SK-N-SH (cell line): ENCODE results near the gene KRTAP12-2. TPM values are rescaled to one million over a fixed set of nuclear protein-coding genes. Genes with fewer than 3 reads are reported as not detected.

Source experiments
- CTCF ChIA-PET: fragments of 300-600, 350-600 bp; formaldehyde crosslinking; extraction: SDS; loops from one replicate; lab custom pipeline; 2021; lab: Yijun Ruan, JAX
- POLR2A ChIA-PET: fragments of 350-600 bp; sonication (Branson Sonifier 250); formaldehyde crosslinking; extraction: SDS; loops from one replicate; lab custom pipeline; 2020; ENCODE audit warnings: antibody characterized with exemption, inconsistent platforms; lab: Yijun Ruan, JAX
- DNase-seq: peaks from one replicate; pipeline ENCODE4 v3.0.0; 2012
- H2AFZ ChIP-seq: fragments of 200-600 bp; sonication (generic); 2 replicates; pipeline ENCODE4 v1.8.1; 2016; ENCODE audit warnings: antibody characterized with exemption, mild to moderate bottlenecking, low read depth
- H3F3A ChIP-seq: fragments of 200-600 bp; sonication (generic); replicated peaks from 2 replicates; pipeline ENCODE3; 2016; ENCODE audit warnings: antibody characterized with exemption, mild to moderate bottlenecking; ENCODE audit not compliant: insufficient read depth
- H3K27ac ChIP-seq, 2 experiments: fragments of 200-500 bp in 1 of 2; fragments of 200-600 bp in 1 of 2; sonication (Bioruptor generic) in 1 of 2; sonication (generic), shearing (Covaris generic) in 1 of 2; 2 replicates each; pipeline versions ENCODE4 v1.5.1 to v1.6.1; 2014 to 2016; ENCODE audit warnings: low read depth in 2 of 2, inconsistent platforms in 1 of 2, low read length in 1 of 2, mild to moderate bottlenecking in 1 of 2, mixed read lengths in 1 of 2
- H3K27me3 ChIP-seq: fragments of 200-600 bp; sonication (generic), shearing (Covaris generic); 2 replicates; pipeline ENCODE4 v1.6.1; 2016; ENCODE audit warnings: mixed run types; ENCODE audit not compliant: insufficient read depth
- H3K36me3 ChIP-seq, 2 experiments: fragments of 200-500 bp in 1 of 2; fragments of 200-600 bp in 1 of 2; sonication (Bioruptor generic) in 1 of 2; sonication (generic) in 1 of 2; replicated peaks in 1 of 2; 2 replicates each; pipeline versions ENCODE3 to v1.5.1; 2014 to 2016; ENCODE audit warnings: low read length in 1 of 2, mild to moderate bottlenecking in 1 of 2; ENCODE audit not compliant: insufficient read depth in 2 of 2, control insufficient read depth in 1 of 2
- H3K4me1 ChIP-seq, 2 experiments: fragments of 200-500 bp in 1 of 2; fragments of 200-600 bp in 1 of 2; sonication (Bioruptor generic) in 1 of 2; sonication (generic), shearing (Covaris generic) in 1 of 2; 2 replicates each; pipeline versions ENCODE4 v1.5.1 to v1.6.1; 2014 to 2016; ENCODE audit warnings: low read depth in 1 of 2, low read length in 1 of 2, mixed run types in 1 of 2; ENCODE audit not compliant: insufficient read depth in 2 of 2, control insufficient read depth in 1 of 2
- H3K4me2 ChIP-seq: fragments of 200-600 bp; sonication (generic), shearing (Covaris generic); 2 replicates; pipeline ENCODE4 v1.6.1; 2017; ENCODE audit warnings: mixed run types
- H3K4me3 ChIP-seq, 2 experiments: fragments of 200-500 bp in 1 of 2; fragments of 200-600 bp in 1 of 2; sonication (Bioruptor generic) in 1 of 2; sonication (generic), shearing (Covaris generic) in 1 of 2; 2 replicates each; pipeline versions ENCODE4 v1.5.1 to v1.8.1; 2014 to 2016; ENCODE audit warnings: low read depth in 2 of 2, inconsistent platforms in 1 of 2, low read length in 1 of 2, mild to moderate bottlenecking in 1 of 2, mixed read lengths in 1 of 2, moderate library complexity in 1 of 2
- H3K79me2 ChIP-seq: fragments of 200-600 bp; sonication (generic); 2 replicates; pipeline ENCODE4 v1.8.1; 2017; ENCODE audit warnings: mild to moderate bottlenecking; ENCODE audit not compliant: insufficient read depth
- H3K9ac ChIP-seq: fragments of 200-600 bp; sonication (generic); 2 replicates; pipeline ENCODE4 v1.6.1; 2017; ENCODE audit warnings: mixed run types
- H3K9me2 ChIP-seq: fragments of 200-600 bp; sonication (generic); 2 replicates; pipeline ENCODE4 v1.6.1; 2017; ENCODE audit warnings: mixed run types
- H3K9me3 ChIP-seq: fragments of 200-600 bp; sonication (generic); 2 replicates; pipeline ENCODE4 v1.6.1; 2017; ENCODE audit warnings: mixed run types, mild to moderate bottlenecking, moderate library complexity
- H4K20me1 ChIP-seq: fragments of 200-600 bp; sonication (generic); 2 replicates; pipeline ENCODE4 v1.6.1; 2017; ENCODE audit warnings: mild to moderate bottlenecking, mixed run types; ENCODE audit not compliant: insufficient read depth
- CHD2 ChIP-seq: fragments of 150-350 bp; IDR thresholded peaks from 2 replicates; pipeline ENCODE4 v1.6.1; 2018; ENCODE audit warnings: low read length; ENCODE audit not compliant: partially characterized antibody
- ELF1 ChIP-seq: IDR thresholded peaks from 2 replicates; pipeline ENCODE4 v1.4.0; 2012
- EP300 ChIP-seq, 2 experiments: IDR thresholded peaks; 2 replicates each; pipeline versions ENCODE4 v1.4.0 to v1.6.1; 2012; ENCODE audit warnings: borderline replicate concordance in 1 of 2, low read depth in 1 of 2, low read length in 1 of 2
- IRF3 ChIP-seq: fragments of 150-350 bp; IDR thresholded peaks from 2 replicates; pipeline ENCODE4 v1.6.1; 2016; ENCODE audit warnings: mild to moderate bottlenecking, low read depth, low read length
- MXI1 ChIP-seq: IDR thresholded peaks from 2 replicates; pipeline ENCODE4 v1.6.1; 2012; ENCODE audit warnings: mild to moderate bottlenecking, low read depth, low read length, improper control_type of control experiment
- POLR2AphosphoS5 ChIP-seq: IDR thresholded peaks from 2 replicates; pipeline ENCODE4 v1.6.1; 2012; ENCODE audit warnings: low read depth, low read length
- RAD21 ChIP-seq: IDR thresholded peaks from 2 replicates; pipeline ENCODE4 v1.6.1; 2012; ENCODE audit warnings: mild to moderate bottlenecking, low read length
- TEAD4 ChIP-seq: IDR thresholded peaks from 2 replicates; pipeline ENCODE4 v1.4.0; 2012; ENCODE audit warnings: mild to moderate bottlenecking, borderline replicate concordance; ENCODE audit not compliant: insufficient read depth
- WGBS: methylation state at CpG from one replicate; pipeline ENCODE4 v1.1.6; 2017; ENCODE audit warnings: low lambda C conversion rate; 5-methylcytosine and 5-hydroxymethylcytosine counted together
- polyA plus RNA-seq, 3 experiments: library from polyadenylated mRNA; depleted of rRNA; stranded (reverse); fragments of >200 nt; gene quantifications; 2 replicates each; pipeline ENCODE4 v1.2.3, GENCODE V29; 2012
- TF ChIP-seq, protein P1 (sequence below): fragments of 150-350 bp; IDR thresholded peaks from 2 replicates; pipeline ENCODE4 v1.6.1; 2017; ENCODE audit warnings: antibody characterized with exemption, low read length, low read depth, borderline replicate concordance
- TF ChIP-seq, protein P2 (sequence below): IDR thresholded peaks from 2 replicates; pipeline ENCODE4 v1.6.1; 2012; ENCODE audit warnings: mild to moderate bottlenecking, low read depth, low read length, moderate library complexity
- TF ChIP-seq, protein P3 (sequence below): IDR thresholded peaks from 2 replicates; pipeline ENCODE4 v1.4.0; 2012; ENCODE audit warnings: low read depth, borderline replicate concordance

KRTAP12-2 gene
- polyA plus RNA-seq, 1 of the 3 experiments (the other 2 are of a cell fraction) = not detected

GRCh38 chr21:44703731-44704635 is 37.3 kb upstream of the KRTAP12-2 start:
- Histone ChIP-seq H3K79me2 (no peaks in the 10 kb centered on the region), H3K27ac (no peak overlapping the region), H3K4me2 (no peak overlapping the region), H3K4me3 (no peak overlapping the region), H3K9ac (no peak overlapping the region), H3F3A (no peaks in the 10 kb centered on the region), H3K9me3 (no peaks in the 10 kb centered on the region), H2AFZ (no peak overlapping the region), H3K9me2 (no peaks in the 10 kb centered on the region), H3K27me3 (peaks cover 83% of the 10 kb centered on the region), H4K20me1 (no peaks in the 10 kb centered on the region), H3K4me1 (no peaks in the 10 kb centered on the region), H3K36me3 (no peaks in the 10 kb centered on the region)
- ChIA-PET CTCF (no interaction called here), POLR2A (no interaction called here)
- DNase-seq = peak; percentile 14
- TF ChIP-seq, protein P1, sequence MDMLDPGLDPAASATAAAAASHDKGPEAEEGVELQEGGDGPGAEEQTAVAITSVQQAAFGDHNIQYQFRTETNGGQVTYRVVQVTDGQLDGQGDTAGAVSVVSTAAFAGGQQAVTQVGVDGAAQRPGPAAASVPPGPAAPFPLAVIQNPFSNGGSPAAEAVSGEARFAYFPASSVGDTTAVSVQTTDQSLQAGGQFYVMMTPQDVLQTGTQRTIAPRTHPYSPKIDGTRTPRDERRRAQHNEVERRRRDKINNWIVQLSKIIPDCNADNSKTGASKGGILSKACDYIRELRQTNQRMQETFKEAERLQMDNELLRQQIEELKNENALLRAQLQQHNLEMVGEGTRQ = no peak
- no peak for TF ChIP-seq POLR2AphosphoS5
- TF ChIP-seq, protein P2, sequence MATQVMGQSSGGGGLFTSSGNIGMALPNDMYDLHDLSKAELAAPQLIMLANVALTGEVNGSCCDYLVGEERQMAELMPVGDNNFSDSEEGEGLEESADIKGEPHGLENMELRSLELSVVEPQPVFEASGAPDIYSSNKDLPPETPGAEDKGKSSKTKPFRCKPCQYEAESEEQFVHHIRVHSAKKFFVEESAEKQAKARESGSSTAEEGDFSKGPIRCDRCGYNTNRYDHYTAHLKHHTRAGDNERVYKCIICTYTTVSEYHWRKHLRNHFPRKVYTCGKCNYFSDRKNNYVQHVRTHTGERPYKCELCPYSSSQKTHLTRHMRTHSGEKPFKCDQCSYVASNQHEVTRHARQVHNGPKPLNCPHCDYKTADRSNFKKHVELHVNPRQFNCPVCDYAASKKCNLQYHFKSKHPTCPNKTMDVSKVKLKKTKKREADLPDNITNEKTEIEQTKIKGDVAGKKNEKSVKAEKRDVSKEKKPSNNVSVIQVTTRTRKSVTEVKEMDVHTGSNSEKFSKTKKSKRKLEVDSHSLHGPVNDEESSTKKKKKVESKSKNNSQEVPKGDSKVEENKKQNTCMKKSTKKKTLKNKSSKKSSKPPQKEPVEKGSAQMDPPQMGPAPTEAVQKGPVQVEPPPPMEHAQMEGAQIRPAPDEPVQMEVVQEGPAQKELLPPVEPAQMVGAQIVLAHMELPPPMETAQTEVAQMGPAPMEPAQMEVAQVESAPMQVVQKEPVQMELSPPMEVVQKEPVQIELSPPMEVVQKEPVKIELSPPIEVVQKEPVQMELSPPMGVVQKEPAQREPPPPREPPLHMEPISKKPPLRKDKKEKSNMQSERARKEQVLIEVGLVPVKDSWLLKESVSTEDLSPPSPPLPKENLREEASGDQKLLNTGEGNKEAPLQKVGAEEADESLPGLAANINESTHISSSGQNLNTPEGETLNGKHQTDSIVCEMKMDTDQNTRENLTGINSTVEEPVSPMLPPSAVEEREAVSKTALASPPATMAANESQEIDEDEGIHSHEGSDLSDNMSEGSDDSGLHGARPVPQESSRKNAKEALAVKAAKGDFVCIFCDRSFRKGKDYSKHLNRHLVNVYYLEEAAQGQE = no peak
- no peak for TF ChIP-seq MXI1
- TF ChIP-seq EP300 (IDR thresholded peaks at IDR 0.05; ENCODE audit: borderline replicate concordance in 1 of 2, low read depth in 1 of 2, low read length in 1 of 2) = no peak
- 22% methylated on average over 5 of the region's 13 CpGs for WGBS

- Histone ChIP-seq H3K9me2 (no peaks in the 10 kb centered on the region), H4K20me1 (no peaks in the 10 kb centered on the region), H3K27me3 (peaks cover 83% of the 10 kb centered on the region), H3K9ac (no peak overlapping the region), H3K36me3 (no peaks in the 10 kb centered on the region), H3K4me3 (no peak overlapping the region), H3K79me2 (no peaks in the 10 kb centered on the region), H3K27ac (no peak overlapping the region), H2AFZ (no peak overlapping the region), H3K9me3 (no peaks in the 10 kb centered on the region), H3K4me2 (no peak overlapping the region), H3F3A (no peaks in the 10 kb centered on the region), H3K4me1 (no peaks in the 10 kb centered on the region)
- peak; percentile 18 for DNase-seq
- WGBS = 10% methylated on average over 12 of the region's 16 CpGs
- CTCF ChIA-PET = no interaction called here
- TF ChIP-seq, protein P3, sequence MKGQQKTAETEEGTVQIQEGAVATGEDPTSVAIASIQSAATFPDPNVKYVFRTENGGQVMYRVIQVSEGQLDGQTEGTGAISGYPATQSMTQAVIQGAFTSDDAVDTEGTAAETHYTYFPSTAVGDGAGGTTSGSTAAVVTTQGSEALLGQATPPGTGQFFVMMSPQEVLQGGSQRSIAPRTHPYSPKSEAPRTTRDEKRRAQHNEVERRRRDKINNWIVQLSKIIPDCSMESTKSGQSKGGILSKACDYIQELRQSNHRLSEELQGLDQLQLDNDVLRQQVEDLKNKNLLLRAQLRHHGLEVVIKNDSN = no peak
- TF ChIP-seq CHD2 (no peak), TEAD4 (no peak), IRF3 (no peak), MXI1 (no peak), RAD21 (no peak), ELF1 (no peak)
- POLR2A ChIA-PET = no interaction called here
Measured at GRCh38 chr21:44702973-44703730, 36.4 kb upstream of the KRTAP12-2 start.
